Fibroblast of peridontal ligament (primary cell): ENCODE measurements around the gene TMEM138.

Source experiments
- DNase-seq: peaks from one replicate; pipeline ENCODE4 v3.0.0-alpha.2; 2010; ENCODE audit errors: extremely low read depth

The TMEM138 gene

GRCh38 chr11:61361741-61362541 lies at the start of gene TMEM138, which contains the start of gene CYB561A3:
TSS of gene TMEM138 (plus strand) at chr11:61362374. CDS start at chr11:61364391, 2,017 bp downstream.
TSS of gene CYB561A3 (minus strand) at chr11:61361882. CDS start at chr11:61356713, 5,169 bp downstream.
- peak; percentile 90 for DNase-seq

GRCh38 chr11:61315260-61315659 lies 46.9 kb upstream of the TMEM138 start:
- DNase-seq, result no peak

- peak; percentile 23 for DNase-seq
Measured at GRCh38 chr11:61325649-61326414, 36.3 kb upstream of the TMEM138 start.

- peak; percentile 11 for DNase-seq
Measured at GRCh38 chr11:61327669-61328071, 34.5 kb upstream of the TMEM138 start.

- no peak for DNase-seq
Measured at GRCh38 chr11:61328351-61328750, 33.8 kb upstream of the TMEM138 start.

GRCh38 chr11:61329871-61330270 lies 32.3 kb upstream of the TMEM138 start:
- DNase-seq, result no peak

- DNase-seq, result peak; percentile 9
Measured at GRCh38 chr11:61331651-61332050, 30.5 kb upstream of the TMEM138 start.

- DNase-seq, result peak; percentile 39
Measured at GRCh38 chr11:61332281-61332796, 29.8 kb upstream of the TMEM138 start.

GRCh38 chr11:61332797-61333549 lies 29.2 kb upstream of the TMEM138 start, which contains the start of the genes DDB1 and TKFC:
TSS of gene DDB1 (minus strand) at chr11:61333105. CDS start at chr11:61332968, 137 bp downstream.
TSS of gene TKFC (plus strand) at chr11:61333228. CDS start at chr11:61334729, 1,501 bp downstream.
- peak; percentile 76 for DNase-seq

GRCh38 chr11:61333550-61334433 lies 28.4 kb upstream of the TMEM138 start:
- no peak for DNase-seq

- peak; percentile 57 for DNase-seq
Measured at GRCh38 chr11:61334434-61335354, 27.5 kb upstream of the TMEM138 start.

GRCh38 chr11:61335355-61335710 lies 26.8 kb upstream of the TMEM138 start:
- no peak for DNase-seq

GRCh38 chr11:61336171-61336935 lies 25.8 kb upstream of the TMEM138 start:
- DNase-seq, result peak; percentile 70

- no peak for DNase-seq
Measured at GRCh38 chr11:61337706-61338470, 24.3 kb upstream of the TMEM138 start.

- DNase-seq, result no peak
Measured at GRCh38 chr11:61338783-61339489, 23.2 kb upstream of the TMEM138 start.

- DNase-seq, result no peak
Measured at GRCh38 chr11:61339490-61339878, 22.7 kb upstream of the TMEM138 start.

GRCh38 chr11:61340979-61341378 lies 21.2 kb upstream of the TMEM138 start:
- DNase-seq, result no peak
